ENCODE data around the gene MAPK8IP2. TPM values are rescaled to one million over a fixed set of nuclear protein-coding genes. Genes with fewer than 3 reads are reported as not detected.
"Not testable (repeated sequence)": the region's sequence is repeated elsewhere in the genome, so short reads cannot be mapped to it uniquely, and the experiment has no call there.

MAPK8IP2 gene
- total RNA-seq, 1 donor from 2014 or later, result 0.30 TPM

- DNase-seq (ENCODE audit: low read depth), result no peak
Observed at GRCh38 chr22:50635591-50635990, 35.0 kb downstream of the MAPK8IP2 start.

GRCh38 chr22:50640296-50640695 is 39.7 kb downstream of the MAPK8IP2 start:
- not testable (repeated sequence) for DNase-seq (ENCODE audit: low read depth)

- DNase-seq (ENCODE audit: low read depth), result no peak
Observed at GRCh38 chr22:50640857-50641647, 40.5 kb downstream of the MAPK8IP2 start.

- peak; percentile 42 for DNase-seq (ENCODE audit: low read depth)
Observed at GRCh38 chr22:50641696-50642607, 41.4 kb downstream of the MAPK8IP2 start.

GRCh38 chr22:50643021-50643820 is 42.6 kb downstream of the MAPK8IP2 start:
- not testable (repeated sequence) for DNase-seq (ENCODE audit: low read depth)

- not testable (repeated sequence) for DNase-seq (ENCODE audit: low read depth)
Observed at GRCh38 chr22:50643821-50644101, 43.2 kb downstream of the MAPK8IP2 start.

GRCh38 chr22:50653256-50653655 is 52.7 kb downstream of the MAPK8IP2 start:
- no peak for DNase-seq (ENCODE audit: low read depth)

GRCh38 chr22:50654664-50655063 is 54.1 kb downstream of the MAPK8IP2 start:
- not testable (repeated sequence) for DNase-seq (ENCODE audit: low read depth)

GRCh38 chr22:50656122-50657070 is 55.8 kb downstream of the MAPK8IP2 start:
- DNase-seq (ENCODE audit: low read depth), result peak; percentile 84

- DNase-seq (ENCODE audit: low read depth), result no peak
Observed at GRCh38 chr22:50657925-50658324, 57.3 kb downstream of the MAPK8IP2 start.

GRCh38 chr22:50659711-50660110 is 59.1 kb downstream of the MAPK8IP2 start:
- not testable (repeated sequence) for DNase-seq (ENCODE audit: low read depth)

GRCh38 chr22:50660306-50660705 is 59.7 kb downstream of the MAPK8IP2 start:
- no peak for DNase-seq (ENCODE audit: low read depth)

Other genes with a start within 250 kb of the MAPK8IP2 start
- 51.4 and 68.2 TPM in 2 replicates for gene SBF1, start 125.8 kb upstream of the MAPK8IP2 start, total RNA-seq
- gene ADM2, start 119.2 kb upstream of the MAPK8IP2 start, total RNA-seq, result 2.3 and 3.4 TPM in 2 replicates
- gene MIOX, start 113.9 kb upstream of the MAPK8IP2 start, total RNA-seq, result 0.10 and 1.7 TPM in 2 replicates
- gene LMF2, start 93.1 kb upstream of the MAPK8IP2 start, total RNA-seq, result 26.6 and 48.4 TPM in 2 replicates
- gene NCAPH2, start 92.6 kb upstream of the MAPK8IP2 start, total RNA-seq, result 16.7 and 24.7 TPM in 2 replicates
- gene SCO2, start 75.2 kb upstream of the MAPK8IP2 start, total RNA-seq, result 2.0 and 7.3 TPM in 2 replicates
- 55.0 and 68.8 TPM in 2 replicates for gene TYMP, start 70.8 kb upstream of the MAPK8IP2 start, total RNA-seq
- 0.15 and 0.17 TPM in 2 replicates for gene KLHDC7B, start 54.9 kb upstream of the MAPK8IP2 start, total RNA-seq
- gene SYCE3, start 37.9 kb upstream of the MAPK8IP2 start, total RNA-seq, result not detected in 2 replicates
- gene CPT1B, start 22.4 kb upstream of the MAPK8IP2 start, total RNA-seq, result 4.0 and 14.6 TPM in 2 replicates
- gene CHKB, start 17.9 kb upstream of the MAPK8IP2 start, total RNA-seq, result 27.1 and 47.6 TPM in 2 replicates
- gene ARSA, start 27.4 kb downstream of the MAPK8IP2 start, total RNA-seq, result 26.9 and 35.9 TPM in 2 replicates
- gene SHANK3, start 72.0 kb downstream of the MAPK8IP2 start, total RNA-seq, result 0.87 and 1.7 TPM in 2 replicates
- not detected in 2 replicates for gene ACR, start 137.4 kb downstream of the MAPK8IP2 start, total RNA-seq
- gene RABL2B, start 182.8 kb downstream of the MAPK8IP2 start, total RNA-seq, result 3.8 and 20.9 TPM in 2 replicates